ENCODE measurements around the gene C3orf62.
"Not testable (repeated sequence)": the region's sequence is repeated elsewhere in the genome, so short reads cannot be mapped to it uniquely, and the experiment has no call there.

C3orf62 gene

DNA sequence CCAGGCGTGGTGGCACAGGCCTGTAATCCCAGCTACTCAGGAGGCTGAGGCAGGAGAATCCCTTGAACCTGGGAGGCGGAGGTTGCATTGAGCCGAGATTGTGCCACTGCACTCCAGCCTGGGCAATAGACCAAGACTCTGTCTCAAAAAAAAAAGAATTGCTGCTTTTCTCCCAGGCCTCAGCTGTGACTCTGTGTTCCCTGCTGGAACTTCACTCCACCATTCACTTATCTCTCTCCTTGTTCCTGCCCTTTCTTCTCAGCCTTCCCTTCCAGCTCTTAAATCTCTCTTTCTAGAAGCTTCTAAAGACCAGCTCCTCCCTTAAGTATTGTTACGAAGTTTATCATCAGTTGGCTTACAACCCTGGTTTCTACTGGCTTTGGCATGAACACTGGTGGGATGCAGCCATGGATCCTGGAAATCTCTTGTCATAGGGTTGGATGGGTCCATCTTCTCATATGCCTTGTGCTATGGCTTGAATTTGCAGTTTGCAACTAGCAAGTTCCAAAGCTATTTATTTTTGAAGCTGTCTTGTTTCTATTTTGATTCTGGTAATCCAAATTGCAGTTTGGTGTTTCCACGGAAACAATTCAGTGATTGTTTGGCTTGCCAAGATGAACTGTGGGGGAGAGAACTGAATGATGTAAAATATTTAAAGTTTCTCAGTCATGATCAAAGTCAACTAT is 10.5 kb downstream of the C3orf62 start:
- DNase-seq, result no peak

DNA sequence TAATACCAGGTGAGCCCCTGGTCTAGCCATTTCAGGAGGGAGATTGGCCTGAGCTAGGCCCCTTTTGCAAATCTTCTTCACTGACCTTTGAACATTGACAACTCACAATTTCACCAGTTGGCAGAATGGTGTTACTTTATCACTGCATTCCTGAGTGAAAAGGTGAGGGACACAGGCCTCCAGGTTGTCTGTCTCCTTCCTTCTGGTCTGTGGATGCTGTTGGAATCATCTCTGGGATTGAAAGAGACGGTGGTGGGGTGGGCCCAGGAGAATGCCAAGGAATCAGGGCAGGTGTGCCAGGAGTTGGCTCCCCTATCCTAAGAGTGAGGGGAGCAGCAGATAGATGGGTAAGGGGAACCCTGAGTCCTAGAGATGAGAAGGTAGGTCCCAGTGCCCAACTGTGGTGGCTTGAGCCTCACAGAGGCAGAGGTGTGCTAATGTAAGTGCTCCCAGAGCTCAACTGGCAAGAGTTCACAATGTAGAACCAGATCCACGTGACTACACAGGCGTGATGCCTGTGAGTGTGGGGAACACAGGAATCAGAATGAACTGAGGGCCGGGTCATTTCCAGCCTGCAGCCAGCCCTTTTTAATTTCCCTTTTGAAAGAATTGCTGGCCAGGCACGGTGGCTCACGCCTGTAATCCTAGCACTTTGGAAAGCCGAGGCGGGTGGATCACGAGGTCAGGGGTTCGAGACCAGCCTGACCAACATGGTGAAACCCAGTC is 11.2 kb downstream of the C3orf62 start:
- no peak for DNase-seq

DNA sequence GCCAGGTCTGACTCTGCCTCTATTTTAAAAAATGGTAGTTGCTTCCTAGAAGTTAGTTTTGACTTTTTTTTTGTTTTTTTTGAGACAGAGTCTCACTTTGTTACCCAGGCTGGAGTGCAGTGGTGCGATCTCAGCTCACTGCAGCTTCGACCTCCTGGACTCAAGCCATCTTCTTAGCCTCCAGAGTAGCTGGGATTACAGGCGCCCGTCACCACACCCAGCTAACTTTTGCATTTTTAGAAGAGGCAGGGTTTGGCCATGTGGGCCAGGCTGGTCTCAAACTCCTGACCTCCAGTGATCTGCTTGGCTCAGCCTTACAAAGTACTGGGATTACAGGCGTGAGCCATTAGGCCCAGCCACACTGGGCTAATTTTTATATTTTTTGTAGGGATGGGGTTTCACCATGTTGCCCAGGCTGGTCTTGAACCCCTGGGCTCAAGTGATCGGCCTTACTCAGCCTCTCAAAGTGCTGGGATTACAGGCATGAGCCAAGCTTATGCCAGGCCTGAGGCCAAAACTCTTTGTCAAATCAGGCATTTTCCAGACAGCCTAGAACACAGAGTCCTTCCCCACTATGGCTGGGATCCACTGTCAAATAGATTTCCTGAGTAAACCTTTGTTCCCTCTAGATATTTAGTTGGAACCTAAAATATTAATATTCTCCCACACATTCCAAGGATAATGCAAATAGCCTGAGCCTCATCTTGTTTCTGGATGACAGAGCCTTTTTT is 13.7 kb downstream of the C3orf62 start:
- DNase-seq, result no peak

DNA sequence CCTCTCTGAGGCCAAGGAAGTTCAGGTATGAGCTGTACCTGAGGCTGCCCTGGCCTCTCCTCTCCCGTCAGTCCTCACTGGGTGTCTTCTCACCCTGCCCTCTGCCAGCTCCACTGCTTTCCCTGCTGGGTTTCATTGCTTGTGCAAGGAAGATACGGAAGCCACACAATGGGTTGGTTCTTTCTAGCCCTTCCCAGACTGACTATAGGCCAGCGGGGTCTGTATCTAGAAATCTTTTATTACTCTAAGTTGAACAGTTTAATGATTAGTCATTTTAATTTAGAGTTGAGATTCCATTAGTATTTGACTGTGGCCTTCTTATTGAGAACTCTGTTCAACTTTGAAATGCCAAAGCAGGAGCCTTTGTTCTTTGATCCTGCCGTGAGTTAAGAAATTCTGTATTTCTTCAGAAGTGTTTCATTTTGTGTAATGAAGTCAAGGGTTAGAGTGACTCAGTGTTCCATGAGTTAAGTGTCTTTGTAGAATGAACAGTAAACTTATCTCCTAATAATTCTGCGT is 16.2 kb downstream of the C3orf62 start:
- peak; percentile 46 to 73 for DNase-seq

DNA sequence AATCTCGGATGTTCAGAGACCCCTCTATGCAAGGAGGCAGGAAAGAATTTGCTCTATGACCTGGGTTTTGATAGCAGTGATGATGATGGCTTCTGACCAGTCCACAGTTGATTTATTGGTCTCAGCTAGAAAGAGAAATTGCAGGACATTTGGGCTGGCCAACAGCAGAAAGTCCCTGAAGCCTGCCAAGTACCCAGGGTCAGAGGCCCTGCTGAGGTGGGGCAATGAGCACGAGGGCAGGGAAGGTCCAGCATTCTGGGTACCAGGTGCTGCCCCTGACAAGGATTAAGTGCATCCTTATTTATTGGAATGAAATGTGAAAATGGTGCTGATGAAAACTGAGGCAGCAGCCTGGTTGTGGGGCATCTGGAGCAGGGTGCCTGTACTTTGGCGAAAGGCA is 19.8 kb downstream of the C3orf62 start:
- DNase-seq, result no peak

DNA sequence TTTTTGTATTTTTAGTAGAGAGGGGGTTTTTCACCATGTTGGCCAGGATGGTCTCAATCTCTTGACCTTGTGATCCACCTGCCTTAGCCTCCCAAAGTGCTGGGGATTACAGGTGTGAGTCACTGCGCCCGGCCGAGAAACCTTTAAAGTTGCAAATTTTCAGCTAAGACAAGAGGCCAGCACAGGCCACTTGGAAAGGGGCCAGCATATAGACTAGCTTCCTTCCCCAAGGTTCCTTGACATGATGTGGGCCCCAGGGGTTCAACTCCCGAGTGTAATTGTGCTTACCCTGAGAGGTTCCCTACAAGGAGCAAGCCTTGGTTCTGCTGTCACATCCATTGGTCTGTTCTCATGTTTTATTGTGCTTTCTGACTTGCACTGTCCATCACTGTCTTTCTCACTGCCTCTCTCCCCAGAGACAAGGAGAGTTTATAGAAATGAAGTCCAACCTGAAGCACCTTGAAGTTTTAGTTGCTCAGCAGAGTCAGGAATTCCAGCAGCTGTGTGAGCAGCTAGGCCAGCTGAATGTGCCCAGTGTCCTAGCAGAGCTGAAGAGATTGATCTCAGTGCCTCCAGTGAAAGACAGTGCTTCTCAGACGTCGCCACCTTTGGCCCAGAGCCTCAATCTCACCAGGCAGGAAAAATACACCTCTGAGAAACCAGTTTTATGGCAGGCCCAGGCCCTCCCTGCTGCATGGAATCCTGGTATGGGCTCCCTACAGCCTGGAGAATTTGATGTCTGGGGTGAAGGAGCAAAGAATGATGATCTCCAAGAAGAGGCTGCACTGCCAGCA is 21.1 kb downstream of the C3orf62 start:
- no peak for DNase-seq

DNA sequence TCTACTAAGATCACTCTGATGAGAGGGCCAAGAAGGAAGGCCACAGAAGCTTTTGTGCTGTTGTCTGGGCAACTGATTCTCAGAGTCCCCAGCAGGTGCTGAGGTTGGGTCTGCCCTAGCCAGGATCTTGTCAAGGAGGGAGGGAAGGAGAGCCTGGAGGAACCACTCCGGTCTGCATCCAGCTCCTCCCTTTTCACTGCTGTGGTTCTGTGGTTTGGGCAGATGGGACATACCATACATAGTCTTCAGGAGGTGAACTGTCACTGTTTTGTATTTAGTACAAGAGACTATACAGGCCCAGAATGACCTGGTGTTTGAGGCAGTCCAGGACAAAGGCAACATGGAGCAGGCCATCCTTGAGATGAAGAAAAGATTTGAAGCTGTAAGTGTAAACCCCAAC is 21.9 kb downstream of the C3orf62 start:
- no peak for DNase-seq

DNA sequence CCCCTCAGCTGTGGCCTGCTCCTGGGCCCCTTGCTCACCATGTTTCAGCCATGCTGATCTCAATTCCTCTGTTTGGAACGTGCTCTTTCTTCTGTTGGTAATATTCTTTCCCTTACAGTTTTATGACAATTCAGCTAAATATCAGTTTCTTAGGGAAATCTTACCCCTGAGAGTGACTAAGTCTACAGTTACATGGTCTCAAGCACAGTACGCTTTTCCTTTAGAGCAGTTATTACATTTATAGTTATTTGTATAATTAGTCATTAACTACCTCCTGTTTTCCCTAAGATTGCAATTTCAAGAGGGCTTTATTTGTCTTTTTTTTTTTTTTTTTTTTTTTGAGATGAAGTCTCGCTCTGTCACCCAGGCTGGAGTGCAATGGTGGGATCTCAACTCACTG is 23.5 kb downstream of the C3orf62 start:
- no peak for DNase-seq

DNA sequence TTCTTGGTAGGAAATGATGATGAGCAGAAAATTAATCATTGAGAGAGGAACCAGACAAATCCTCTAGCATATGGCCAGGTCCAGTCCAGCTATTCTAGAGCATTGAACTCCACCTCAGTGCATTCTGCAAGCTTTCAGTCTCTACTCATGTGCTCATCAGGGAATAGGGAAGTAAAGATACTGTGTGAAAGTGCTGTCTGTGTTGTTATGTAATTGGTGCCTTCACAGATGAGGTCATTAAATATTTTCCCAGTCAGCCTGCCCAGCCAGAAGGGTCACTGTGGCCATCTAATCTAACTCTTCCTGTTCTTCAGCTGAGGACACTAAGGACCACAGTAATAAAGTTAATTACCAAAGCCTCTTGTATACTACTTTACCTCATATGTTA is 28.2 kb downstream of the C3orf62 start:
- DNase-seq, result peak; percentile 89 to 95

DNA sequence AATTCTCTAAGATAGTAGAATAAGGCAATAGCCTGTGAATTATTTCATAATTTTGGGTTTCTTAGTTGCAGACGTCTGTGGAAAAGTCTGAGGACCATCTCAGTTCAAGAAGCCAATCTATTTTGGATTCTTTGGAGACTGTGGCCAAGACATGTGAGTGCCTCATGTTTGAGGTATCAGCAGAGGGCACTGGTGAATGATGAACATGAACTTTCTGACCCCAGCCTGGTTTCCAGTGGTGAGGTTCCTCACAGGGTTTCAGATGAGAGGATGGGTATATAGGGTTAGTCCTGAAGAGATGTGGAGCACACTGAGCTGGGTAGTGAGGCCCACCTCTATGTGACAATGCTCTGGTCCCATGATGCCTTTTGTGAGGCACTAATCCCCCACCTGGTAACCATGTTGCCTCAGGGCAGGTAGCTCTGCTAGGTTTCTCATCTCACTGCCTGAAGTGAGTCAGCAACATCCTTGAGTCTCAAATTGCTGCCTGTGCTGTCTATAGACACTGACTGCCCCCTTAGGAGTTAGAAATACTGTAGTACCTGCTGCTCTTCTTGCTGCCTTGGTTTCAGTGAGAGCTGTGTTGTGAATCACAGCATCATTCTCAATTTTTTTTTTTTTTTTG is 32.3 kb downstream of the C3orf62 start:
- peak; percentile 80 to 84 for DNase-seq

DNA sequence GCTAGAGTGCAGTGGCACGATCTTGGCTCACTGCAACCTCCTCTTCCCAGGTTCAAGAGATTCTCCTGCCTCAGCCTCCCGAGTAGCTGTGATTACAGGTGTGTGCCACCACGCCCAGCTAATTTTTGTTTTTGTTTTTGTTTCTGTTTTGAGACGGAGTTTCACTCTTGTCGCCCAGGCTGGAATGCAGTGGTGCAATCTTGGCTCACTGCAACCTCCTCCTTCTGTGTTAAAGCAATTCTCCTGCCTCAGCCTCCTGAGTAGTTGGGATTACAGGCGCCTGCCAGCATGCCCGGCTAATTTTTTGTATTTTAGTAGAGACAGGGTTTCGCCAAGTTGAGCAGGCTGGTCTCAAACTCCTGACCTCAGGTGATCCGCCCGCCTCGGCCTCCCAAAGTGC is 36.9 kb downstream of the C3orf62 start:
- not testable (repeated sequence) for DNase-seq

DNA sequence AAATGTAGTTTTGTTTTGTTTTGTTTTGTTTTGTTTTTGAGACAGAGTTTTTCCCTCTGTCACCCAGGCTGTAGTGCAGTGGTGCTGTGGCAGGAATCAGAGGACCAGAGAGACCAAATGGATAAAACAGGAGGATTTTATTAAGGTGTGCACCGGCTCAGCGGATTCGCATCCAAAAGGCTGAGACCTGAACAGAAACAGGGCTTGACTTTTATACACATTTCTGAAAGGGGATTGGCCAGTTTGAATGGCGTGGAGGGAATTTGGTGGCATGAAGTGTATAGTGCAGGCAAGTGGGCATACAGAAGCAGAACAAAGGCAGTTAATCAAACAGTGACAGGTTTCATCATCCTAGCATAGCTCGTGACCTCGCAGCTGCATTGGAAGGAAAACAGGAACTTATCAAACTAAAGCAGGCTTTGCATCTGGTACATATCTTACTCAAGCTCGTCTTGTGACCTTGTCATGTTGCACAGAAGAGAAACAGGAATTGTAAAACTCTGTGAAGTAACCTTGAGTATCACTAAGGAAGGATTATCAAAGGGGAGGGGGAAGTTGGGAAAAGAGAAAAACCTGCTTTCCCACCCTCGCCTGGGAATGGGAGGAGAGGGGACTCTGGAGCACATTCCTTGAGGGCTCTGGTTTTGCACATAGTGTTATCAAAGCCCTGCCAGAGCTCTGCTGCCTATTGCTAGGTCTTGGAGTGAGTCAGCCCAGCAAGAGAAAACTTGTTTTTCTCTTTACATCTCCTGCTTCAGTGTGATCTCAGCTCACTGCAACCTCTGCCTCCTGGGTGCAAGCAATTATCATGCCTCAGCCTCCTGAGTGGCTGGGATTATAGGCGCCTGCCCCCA is 38.5 kb downstream of the C3orf62 start:
- peak; percentile 96 to 99 for DNase-seq

DNA sequence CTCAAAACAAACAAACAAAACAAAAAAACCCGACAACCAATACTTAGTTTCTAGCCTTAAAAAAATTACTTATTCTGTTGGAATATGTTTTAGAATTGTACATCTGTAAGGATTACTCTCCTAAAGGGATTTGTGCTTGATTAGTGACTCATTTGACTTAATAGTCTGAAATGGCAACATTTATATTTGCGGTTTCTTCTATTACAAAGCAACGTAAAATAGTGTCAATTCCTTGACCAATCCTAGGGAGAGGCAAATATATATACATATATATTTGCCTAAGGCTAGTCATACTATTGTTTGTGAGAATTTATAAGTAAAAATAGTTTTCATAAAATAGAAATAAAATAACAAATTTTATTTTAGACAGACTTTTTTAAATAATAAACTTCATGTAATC is 39.7 kb downstream of the C3orf62 start:
- DNase-seq, result no peak

DNA sequence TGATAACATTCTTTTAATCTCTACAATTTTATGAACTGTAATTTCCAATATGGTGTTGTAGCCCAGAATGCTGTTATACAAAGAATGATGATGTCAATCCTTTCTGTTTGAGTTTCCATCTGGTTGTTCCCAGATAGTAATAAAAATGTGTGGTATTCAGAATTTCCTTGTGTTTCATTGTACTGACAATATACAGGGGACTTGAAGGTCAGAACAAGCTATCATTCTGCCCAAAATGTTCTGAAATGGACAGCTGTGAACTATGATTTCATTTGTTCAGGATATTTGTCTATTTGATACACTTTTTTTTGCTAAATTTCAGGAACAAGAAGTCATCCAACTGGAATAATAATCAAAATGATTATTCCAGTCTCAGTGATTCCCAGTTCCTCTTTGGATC is 40.8 kb downstream of the C3orf62 start:
- DNase-seq, result no peak

DNA sequence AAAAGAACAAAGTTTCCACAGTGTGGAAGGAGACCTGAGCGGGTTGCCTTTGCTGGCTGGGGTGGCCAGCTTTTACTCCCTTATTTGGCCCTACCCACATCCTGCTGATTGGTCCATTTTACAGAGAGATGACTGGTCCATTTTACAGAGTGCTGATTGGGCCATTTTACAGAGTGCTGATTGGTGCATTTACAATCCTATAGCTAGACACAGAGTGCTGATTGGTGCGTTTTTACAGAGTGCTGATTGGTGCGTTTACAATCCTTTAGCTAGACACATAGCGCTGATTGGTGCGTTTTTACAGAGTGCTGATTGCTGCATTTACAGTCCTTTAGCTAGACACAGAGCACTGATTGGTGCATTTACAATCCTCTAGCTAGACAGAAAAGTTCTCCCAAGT is 48.2 kb downstream of the C3orf62 start:
- DNase-seq, result not testable (repeated sequence)

DNA sequence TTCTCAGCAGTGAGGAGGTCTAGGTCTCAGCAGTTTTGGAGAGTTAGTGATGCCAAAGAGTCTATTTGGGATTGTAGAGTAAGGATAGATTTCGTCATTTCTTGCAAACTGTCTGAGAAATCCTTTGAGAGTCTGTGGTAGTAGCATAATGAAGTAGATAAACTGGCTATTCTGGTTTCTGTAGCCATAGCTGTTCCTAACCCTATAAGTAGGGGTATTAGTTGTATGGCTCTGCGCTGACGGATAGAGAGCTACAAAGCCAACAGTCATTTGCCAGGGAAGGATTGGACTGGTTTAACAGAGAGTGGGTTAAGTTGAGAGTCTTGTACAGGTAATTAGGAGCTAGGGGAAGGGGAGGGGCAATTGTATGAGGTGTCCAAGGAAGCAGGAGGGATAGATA is 55.0 kb downstream of the C3orf62 start:
- no peak for DNase-seq

DNA sequence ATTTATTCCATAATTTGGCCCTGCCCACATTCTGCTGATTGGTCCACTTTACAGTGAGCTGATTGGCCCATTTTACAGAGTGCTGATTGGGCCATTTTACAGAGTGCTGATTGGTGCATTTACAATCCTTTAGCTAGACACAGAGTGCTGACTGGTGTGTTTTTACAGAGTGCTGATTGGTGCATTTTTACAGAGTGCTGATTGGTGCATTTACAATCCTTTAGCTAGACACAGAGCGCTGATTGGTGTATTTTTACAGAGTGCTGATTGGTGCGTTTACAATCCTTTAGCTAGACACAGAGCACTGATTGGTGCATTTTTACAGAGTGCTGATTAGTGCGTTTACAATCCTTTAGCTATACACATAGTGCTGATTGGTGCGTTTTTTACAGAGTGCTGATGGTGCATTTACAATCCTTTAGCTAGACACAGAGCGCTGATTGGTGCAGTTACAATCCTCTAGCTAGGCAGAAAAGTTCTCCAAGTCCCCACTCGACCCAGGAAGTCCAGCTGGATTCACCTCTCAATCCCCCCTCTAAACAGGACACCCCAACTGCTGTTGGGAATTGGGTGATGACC is 56.0 kb downstream of the C3orf62 start:
- not testable (repeated sequence) for DNase-seq

DNA sequence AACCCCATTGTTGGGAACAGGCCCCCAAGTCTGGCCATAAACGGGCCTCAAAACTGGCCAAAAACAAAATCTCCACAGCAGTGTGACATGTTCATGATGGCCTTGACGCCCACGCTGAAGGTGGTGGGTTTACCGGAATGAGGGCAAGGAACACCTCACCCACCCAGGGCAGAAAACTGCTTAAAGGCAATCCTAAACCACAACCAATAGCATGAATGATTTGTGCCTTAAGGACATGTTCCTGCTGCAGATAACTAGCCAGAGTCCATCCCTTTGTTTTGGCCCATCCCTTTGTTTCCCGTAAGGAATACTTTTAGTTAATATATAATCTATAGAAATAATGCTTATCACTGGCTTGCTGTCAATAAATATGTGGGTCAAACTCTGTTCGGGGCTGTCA is 57.9 kb downstream of the C3orf62 start:
- DNase-seq, result no peak

Data from inflammatory macrophage (primary cell).